Subcutaneous preadipocyte (primary cell): ENCODE measurements around the gene P3H3. TPM values are rescaled to one million over a fixed set of nuclear protein-coding genes. Genes with fewer than 3 reads are reported as not detected.

ENCODE experiments used
- total RNA-seq: library from RNA; depleted of rRNA; stranded (reverse); fragments of >200 nt; gene quantifications from 2 replicates; pipeline ENCODE4 v1.2.3, GENCODE V29; 2012

The P3H3 gene, protein sequence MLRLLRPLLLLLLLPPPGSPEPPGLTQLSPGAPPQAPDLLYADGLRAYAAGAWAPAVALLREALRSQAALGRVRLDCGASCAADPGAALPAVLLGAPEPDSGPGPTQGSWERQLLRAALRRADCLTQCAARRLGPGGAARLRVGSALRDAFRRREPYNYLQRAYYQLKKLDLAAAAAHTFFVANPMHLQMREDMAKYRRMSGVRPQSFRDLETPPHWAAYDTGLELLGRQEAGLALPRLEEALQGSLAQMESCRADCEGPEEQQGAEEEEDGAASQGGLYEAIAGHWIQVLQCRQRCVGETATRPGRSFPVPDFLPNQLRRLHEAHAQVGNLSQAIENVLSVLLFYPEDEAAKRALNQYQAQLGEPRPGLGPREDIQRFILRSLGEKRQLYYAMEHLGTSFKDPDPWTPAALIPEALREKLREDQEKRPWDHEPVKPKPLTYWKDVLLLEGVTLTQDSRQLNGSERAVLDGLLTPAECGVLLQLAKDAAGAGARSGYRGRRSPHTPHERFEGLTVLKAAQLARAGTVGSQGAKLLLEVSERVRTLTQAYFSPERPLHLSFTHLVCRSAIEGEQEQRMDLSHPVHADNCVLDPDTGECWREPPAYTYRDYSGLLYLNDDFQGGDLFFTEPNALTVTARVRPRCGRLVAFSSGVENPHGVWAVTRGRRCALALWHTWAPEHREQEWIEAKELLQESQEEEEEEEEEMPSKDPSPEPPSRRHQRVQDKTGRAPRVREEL
- total RNA-seq, result 44.1 and 49.3 TPM in 2 replicates

GRCh38 chr12:6827982-6828780 is at the start of gene P3H3:
TSS of gene P3H3 (plus strand) at chr12:6828407. CDS start at chr12:6828441, 34 bp downstream.

GRCh38 chr12:6788972-6789924 is 39.0 kb upstream of the P3H3 start, which contains the start of gene CD4:
TSS of gene CD4 (plus strand) at chr12:6789528. CDS start at chr12:6800139, 10,611 bp downstream.

GRCh38 chr12:6821591-6822425 is 6.4 kb upstream of the P3H3 start, which contains the start of gene GPR162:
TSS of gene GPR162 (plus strand) at chr12:6821821. CDS start at chr12:6823899, 2,078 bp downstream.

GRCh38 chr12:6840761-6841515 is 12.7 kb downstream of the P3H3 start, which contains the start of gene GNB3:
TSS of gene GNB3 (plus strand) at chr12:6840925. CDS start at chr12:6841288, 363 bp downstream.

DNA sequence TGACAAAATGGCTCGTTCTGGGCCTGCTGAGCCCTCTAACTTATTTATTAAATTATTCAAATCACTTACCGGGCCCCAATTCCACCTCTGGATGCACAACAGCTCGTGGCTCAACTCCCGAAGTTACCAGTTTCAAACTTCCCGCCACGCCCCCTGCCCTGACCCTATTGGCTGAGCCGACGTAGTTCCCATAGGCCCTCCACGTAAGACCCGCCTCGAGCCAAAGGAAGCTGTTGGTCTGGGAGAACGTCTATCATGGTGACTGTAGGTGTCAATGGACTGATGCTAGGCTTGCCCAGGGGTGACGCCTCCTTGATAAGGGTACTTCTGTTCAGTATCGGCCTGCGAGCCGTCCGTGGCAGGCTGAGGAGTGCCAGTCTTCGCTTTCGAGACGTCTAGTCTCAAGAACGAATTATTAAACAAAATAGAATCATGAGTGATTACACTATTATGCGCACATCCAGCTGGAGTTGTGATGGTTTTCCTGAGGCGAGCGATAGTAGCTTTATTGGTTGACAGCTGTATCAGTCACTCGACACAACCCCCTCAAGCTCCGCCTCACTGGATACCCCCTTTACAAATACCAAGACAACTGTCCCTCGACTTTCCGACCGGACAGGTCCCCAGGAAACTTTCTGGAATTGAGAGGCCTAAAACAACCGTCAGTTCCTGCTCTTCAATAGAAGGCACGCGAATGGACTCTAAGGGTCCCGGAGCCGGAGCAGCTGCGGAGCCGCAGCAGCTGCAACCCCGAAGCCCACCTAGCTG is 23.1 kb downstream of the P3H3 start, which contains the start of gene CDCA3:
Gene CDCA3, minus strand, starts transcription at position 134 of the 768 bp plus-strand sequence. CDS start 334 bp downstream, outside the sequence.

GRCh38 chr12:6851921-6852650 is 23.9 kb downstream of the P3H3 start, which contains the start of gene USP5:
TSS of gene USP5 (plus strand) at chr12:6852150. CDS start at chr12:6852180, 30 bp downstream.

GRCh38 chr12:6867413-6868210 is 39.4 kb downstream of the P3H3 start, which contains the start of gene TPI1:
TSS of gene TPI1 (plus strand) at chr12:6867531. CDS start at chr12:6867567, 36 bp downstream.

DNA sequence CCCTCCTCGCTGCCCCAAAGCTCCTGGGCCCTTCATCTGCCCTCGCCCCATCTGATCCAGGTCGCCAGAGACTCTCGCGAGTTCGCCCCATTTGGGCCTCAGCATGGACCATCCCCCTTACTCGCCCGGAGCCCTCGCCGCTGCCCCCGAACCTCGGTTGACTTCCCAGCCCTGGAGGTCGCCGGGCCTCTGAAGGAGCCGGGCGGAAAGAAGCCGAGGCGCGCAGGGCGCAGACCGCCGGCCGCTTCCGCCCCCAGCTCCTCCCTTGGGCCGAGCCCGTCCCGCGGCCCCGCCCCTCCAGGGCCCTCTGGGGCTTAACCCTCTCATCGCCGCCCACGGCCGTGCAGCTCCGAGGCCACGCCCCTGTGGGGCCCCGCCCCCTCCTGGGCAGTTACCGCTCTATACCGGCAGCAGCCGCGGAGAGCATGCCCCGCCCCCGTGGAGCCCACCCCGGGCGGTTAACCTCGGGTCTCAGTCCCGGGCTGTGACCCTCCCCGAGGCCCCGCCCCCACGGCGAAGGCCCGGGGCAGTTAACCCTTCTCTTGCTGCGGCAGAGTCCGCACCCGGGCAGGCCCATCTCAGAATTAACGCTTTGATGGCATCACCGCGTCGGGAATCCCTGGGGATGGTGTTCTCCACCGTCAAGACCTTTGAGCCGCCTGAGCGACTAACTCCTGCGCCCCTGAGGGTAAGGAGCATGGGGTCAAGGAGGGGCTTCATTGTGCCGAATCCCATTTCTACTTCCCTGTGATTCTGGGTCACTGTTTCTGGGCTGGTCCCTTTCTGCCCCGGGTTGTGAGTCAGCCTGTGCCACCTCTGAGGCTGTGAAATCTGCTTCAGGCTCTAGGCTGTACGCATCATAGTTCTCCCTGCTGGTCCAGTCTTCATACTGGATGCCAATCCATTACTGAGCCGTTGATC is 45.1 kb downstream of the P3H3 start, which contains the start of gene SPSB2:
Gene SPSB2, minus strand, starts transcription at position 210 of the 921 bp plus-strand sequence. CDS start 402 bp downstream, outside the sequence.

Other genes starting within 250 kb of the P3H3 start
- gene CHD4, start 221.0 kb upstream of the P3H3 start, total RNA-seq, result 165 and 208 TPM in 2 replicates
- gene LPAR5, start 192.4 kb upstream of the P3H3 start, total RNA-seq, result not detected in 2 replicates
- 0.78 and 1.1 TPM in 2 replicates for gene ACRBP, start 181.0 kb upstream of the P3H3 start, total RNA-seq
- gene ING4, start 165.3 kb upstream of the P3H3 start, total RNA-seq, result 13.5 and 21.7 TPM in 2 replicates
- gene ZNF384, start 139.0 kb upstream of the P3H3 start, total RNA-seq, result 16.9 and 17.8 TPM in 2 replicates
- gene PIANP, start 127.6 kb upstream of the P3H3 start, total RNA-seq, result under 0.01 TPM in 1 of 2 replicates, not detected in the other
- gene COPS7A, start 104.4 kb upstream of the P3H3 start, total RNA-seq, result 97.4 TPM in 2 replicates
- gene MLF2, start 75.3 kb upstream of the P3H3 start, total RNA-seq, result 133 and 141 TPM in 2 replicates
- gene PTMS, start 62.0 kb upstream of the P3H3 start, total RNA-seq, result 62.9 and 72.0 TPM in 2 replicates
- gene LAG3, start 55.9 kb upstream of the P3H3 start, total RNA-seq, result not detected in 2 replicates
- gene CD4, start 38.9 kb upstream of the P3H3 start, total RNA-seq, result under 0.01 and 0.73 TPM in 2 replicates
- 0.73 and 1.2 TPM in 2 replicates for gene GPR162, start 6.6 kb upstream of the P3H3 start, total RNA-seq
- gene GNB3, start 12.5 kb downstream of the P3H3 start, total RNA-seq, result 1.1 and 2.2 TPM in 2 replicates
- 29.4 and 36.4 TPM in 2 replicates for gene CDCA3, start 22.9 kb downstream of the P3H3 start, total RNA-seq
- gene USP5, start 23.7 kb downstream of the P3H3 start, total RNA-seq, result 86.7 and 96.4 TPM in 2 replicates
- 941 and 1,349 TPM in 2 replicates for gene TPI1, start 39.1 kb downstream of the P3H3 start, total RNA-seq
- 4.0 and 4.9 TPM in 2 replicates for gene SPSB2, start 44.9 kb downstream of the P3H3 start, total RNA-seq
- gene LRRC23, start 76.4 kb downstream of the P3H3 start, total RNA-seq, result 5.1 TPM in 2 replicates
- gene ENO2, start 86.2 kb downstream of the P3H3 start, total RNA-seq, result 6.6 and 9.0 TPM in 2 replicates
- gene ATN1, start 99.6 kb downstream of the P3H3 start, total RNA-seq, result 10.3 and 11.7 TPM in 2 replicates
- not detected in 2 replicates for gene RNU7-1, start 115.4 kb downstream of the P3H3 start, total RNA-seq
- gene C12orf57, start 115.6 kb downstream of the P3H3 start, total RNA-seq, result 37.7 and 63.9 TPM in 2 replicates
- gene PTPN6, start 122.9 kb downstream of the P3H3 start, total RNA-seq, result not detected in 2 replicates
- 213 and 237 TPM in 2 replicates for gene PHB2, start 142.3 kb downstream of the P3H3 start, total RNA-seq
- gene EMG1, start 142.5 kb downstream of the P3H3 start, total RNA-seq, result 44.5 and 46.1 TPM in 2 replicates
- gene LPCAT3, start 190.1 kb downstream of the P3H3 start, total RNA-seq, result 24.3 and 27.8 TPM in 2 replicates
- gene C1S, start 232.3 kb downstream of the P3H3 start, total RNA-seq, result 43.2 and 191 TPM in 2 replicates